Gastroesophageal sphincter (tissue), 3 donors: Measurements from ENCODE around the gene KRTAP1-5.
"Not testable (repeated sequence)": the region's sequence is repeated elsewhere in the genome, so short reads cannot be mapped to it uniquely, and the experiment has no call there.

Experiments
- EP300 ChIP-seq: sonication (generic); formaldehyde crosslinking; IDR thresholded peaks from one replicate; pipeline ENCODE4 v1.6.1; 2017; ENCODE audit warnings: antibody characterized with exemption, mild to moderate bottlenecking
- POLR2A ChIP-seq, 2 donors: fragments of 450-650 bp; IDR thresholded peaks; one replicate each; pipeline ENCODE4 v1.6.1; 2017; ENCODE audit warnings: antibody characterized with exemption in 2 of 2, mild to moderate bottlenecking in 2 of 2, moderate library complexity in 1 of 2
- POLR2AphosphoS5 ChIP-seq: sonication (generic); formaldehyde crosslinking; IDR thresholded peaks from one replicate; pipeline ENCODE4 v1.6.1; 2017; ENCODE audit warnings: antibody characterized with exemption
- TF ChIP-seq, protein P1 (sequence below), 4 experiments: fragments of 200-600 bp in 2 of 4; fragments of 450-650 bp in 2 of 4; sonication (generic) in 1 of 4; IDR thresholded peaks; one replicate each; pipeline ENCODE4 v1.5.1; 2017 to 2019; ENCODE audit warnings: antibody characterized with exemption in 4 of 4, mild to moderate bottlenecking in 2 of 4, moderate library complexity in 2 of 4

DNA sequence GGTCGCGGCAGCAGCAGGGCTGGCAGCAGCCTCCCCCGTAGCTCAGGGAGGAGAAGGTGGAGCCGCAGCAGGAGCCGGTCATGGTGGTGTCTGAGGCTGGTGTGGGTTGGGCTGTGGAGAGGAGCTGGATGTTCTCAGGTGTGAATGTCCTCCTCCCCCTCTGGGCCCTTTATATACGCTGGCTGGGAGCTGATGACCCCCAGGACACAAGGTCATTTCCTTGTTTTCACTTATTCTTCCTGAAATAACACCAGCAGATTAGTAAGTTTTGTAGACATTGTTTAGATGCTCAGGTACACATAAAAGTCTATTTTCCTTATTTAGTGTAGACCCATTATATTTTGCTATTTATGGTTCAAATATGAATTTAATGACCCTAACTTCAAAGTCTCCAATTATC lies 28.1 kb upstream of the KRTAP1-5 start, which contains the start of gene KRTAP2-2:
- TF ChIP-seq POLR2A (IDR thresholded peaks at IDR 0.05); POLR2AphosphoS5; EP300: not testable (repeated sequence)
- TF ChIP-seq, protein P1, sequence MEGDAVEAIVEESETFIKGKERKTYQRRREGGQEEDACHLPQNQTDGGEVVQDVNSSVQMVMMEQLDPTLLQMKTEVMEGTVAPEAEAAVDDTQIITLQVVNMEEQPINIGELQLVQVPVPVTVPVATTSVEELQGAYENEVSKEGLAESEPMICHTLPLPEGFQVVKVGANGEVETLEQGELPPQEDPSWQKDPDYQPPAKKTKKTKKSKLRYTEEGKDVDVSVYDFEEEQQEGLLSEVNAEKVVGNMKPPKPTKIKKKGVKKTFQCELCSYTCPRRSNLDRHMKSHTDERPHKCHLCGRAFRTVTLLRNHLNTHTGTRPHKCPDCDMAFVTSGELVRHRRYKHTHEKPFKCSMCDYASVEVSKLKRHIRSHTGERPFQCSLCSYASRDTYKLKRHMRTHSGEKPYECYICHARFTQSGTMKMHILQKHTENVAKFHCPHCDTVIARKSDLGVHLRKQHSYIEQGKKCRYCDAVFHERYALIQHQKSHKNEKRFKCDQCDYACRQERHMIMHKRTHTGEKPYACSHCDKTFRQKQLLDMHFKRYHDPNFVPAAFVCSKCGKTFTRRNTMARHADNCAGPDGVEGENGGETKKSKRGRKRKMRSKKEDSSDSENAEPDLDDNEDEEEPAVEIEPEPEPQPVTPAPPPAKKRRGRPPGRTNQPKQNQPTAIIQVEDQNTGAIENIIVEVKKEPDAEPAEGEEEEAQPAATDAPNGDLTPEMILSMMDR (IDR thresholded peaks at IDR 0.05) = not testable (repeated sequence)
